ENCODE data around the gene PLEKHA7.
"Not testable (repeated sequence)": the region's sequence is repeated elsewhere in the genome, so short reads cannot be mapped to it uniquely, and the experiment has no call there.

The PLEKHA7 gene, protein sequence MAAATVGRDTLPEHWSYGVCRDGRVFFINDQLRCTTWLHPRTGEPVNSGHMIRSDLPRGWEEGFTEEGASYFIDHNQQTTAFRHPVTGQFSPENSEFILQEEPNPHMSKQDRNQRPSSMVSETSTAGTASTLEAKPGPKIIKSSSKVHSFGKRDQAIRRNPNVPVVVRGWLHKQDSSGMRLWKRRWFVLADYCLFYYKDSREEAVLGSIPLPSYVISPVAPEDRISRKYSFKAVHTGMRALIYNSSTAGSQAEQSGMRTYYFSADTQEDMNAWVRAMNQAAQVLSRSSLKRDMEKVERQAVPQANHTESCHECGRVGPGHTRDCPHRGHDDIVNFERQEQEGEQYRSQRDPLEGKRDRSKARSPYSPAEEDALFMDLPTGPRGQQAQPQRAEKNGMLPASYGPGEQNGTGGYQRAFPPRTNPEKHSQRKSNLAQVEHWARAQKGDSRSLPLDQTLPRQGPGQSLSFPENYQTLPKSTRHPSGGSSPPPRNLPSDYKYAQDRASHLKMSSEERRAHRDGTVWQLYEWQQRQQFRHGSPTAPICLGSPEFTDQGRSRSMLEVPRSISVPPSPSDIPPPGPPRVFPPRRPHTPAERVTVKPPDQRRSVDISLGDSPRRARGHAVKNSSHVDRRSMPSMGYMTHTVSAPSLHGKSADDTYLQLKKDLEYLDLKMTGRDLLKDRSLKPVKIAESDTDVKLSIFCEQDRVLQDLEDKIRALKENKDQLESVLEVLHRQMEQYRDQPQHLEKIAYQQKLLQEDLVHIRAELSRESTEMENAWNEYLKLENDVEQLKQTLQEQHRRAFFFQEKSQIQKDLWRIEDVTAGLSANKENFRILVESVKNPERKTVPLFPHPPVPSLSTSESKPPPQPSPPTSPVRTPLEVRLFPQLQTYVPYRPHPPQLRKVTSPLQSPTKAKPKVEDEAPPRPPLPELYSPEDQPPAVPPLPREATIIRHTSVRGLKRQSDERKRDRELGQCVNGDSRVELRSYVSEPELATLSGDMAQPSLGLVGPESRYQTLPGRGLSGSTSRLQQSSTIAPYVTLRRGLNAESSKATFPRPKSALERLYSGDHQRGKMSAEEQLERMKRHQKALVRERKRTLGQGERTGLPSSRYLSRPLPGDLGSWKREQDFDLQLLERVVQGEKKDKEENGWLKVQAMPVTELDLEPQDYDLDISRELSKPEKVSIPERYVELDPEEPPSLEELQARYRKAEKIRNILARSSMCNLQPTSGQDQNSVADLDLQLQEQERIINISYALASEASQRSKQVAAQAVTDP

DNA sequence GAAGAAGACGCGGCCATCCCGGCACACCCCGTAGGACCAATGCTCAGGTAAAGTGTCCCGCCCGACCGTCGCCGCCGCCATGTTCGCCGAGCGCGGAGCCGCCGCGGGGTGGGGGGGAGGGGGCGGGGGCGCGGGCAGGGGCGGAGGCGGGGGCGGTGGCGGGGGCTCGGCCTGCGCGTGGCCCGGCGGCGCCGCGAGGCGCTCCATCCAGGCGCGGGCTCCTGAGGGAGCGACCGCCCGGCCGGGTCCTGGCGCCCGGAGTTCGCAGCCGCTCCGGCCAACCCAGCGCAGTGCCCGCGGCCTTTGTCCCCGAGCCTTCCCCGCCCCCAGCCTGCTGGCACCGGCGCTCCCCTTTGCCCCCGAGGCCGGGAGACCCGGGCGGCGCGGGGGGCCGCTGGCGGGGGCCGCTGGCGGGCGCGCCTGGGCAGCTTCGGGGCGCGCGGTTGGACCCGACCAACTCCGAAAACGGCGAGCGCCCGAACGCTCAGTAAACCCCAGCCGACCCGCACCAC lies at the start of gene PLEKHA7:
TSS of gene PLEKHA7 (minus strand) at position 94 of the 512 bp plus-strand sequence. CDS start at position 81, 13 bp downstream.
- no peak for DNase-seq (ENCODE audit: low read depth)

DNA sequence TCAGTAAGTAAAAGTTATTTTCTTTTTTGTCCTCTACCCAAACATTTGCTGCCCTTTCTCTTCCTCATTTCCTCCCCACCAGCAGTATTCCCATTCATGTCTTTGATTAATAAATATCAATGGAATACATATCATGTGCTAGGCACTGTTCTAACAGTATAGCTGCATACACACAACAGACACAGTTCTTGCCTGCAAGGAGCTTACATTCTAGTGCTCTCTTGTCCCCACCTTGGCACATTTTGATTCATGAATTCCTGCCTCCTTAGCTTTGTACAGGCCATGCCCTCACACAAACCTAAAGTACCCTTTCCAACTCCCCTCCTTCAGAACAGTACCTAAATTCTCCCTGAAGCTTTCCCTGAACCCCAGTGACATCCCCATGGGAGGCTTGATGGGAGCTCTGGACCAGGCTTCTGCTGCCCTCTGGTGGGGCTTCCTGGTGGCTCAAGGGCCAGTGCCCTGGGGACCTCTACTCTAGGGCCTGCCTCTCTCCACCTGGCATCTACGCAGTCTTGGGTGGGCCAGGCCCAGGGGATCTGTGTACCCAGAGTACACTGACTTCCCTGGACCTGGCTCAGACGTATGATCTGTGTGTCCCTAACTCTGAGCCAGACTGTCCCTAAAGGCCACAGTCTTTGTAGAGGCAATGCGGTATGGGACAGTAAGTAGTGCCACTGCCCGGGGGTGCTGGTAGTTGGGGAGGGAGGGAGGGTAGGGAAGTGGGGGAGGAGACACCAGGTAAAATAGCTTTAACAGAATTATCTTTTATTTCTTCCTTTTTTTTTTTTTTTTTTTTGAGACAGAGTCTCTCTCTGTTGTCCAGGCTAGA lies 49.2 kb upstream of the PLEKHA7 start:
- peak; percentile 16 for DNase-seq (ENCODE audit: low read depth)

DNA sequence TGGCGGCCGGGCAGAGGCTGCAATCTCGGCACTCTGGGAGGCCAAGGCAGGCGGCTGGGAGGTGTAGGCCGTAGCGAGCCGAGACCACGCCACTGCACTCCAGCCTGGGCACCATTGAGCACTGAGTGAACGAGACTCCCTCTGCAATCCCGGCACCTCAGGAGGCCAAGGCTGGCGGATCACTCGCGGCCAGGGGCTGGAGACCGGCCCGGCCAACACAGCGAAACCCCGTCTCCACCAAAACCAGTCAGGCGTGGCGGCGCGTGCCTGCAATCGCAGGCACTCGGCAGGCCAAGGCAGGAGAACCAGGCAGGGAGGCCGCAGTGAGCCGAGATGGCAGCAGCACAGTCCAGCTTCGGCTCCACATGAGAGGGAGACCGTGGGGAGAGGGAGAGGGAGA lies 36.9 kb upstream of the PLEKHA7 start:
- not testable (repeated sequence) for DNase-seq (ENCODE audit: low read depth)

DNA sequence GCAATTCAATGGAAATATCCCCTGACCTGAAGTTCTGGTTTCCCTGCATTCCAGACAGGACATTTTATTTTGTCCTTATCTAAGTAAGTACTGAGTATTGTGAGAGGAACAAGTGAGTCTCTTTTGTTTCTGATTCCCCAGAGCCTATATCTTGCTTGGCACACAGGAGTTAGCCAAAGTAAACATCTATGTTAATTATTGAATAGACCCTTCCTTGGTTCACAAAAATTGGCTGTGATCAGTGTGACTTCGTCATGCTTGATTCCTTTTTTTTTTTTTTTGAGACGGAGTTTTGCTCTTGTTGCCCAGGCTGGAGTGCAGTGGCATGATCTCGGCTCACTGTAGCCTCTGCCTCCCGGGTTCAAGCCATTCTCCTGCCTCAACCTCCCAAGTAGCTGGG lies 34.3 kb upstream of the PLEKHA7 start:
- DNase-seq (ENCODE audit: low read depth) = not testable (repeated sequence)

DNA sequence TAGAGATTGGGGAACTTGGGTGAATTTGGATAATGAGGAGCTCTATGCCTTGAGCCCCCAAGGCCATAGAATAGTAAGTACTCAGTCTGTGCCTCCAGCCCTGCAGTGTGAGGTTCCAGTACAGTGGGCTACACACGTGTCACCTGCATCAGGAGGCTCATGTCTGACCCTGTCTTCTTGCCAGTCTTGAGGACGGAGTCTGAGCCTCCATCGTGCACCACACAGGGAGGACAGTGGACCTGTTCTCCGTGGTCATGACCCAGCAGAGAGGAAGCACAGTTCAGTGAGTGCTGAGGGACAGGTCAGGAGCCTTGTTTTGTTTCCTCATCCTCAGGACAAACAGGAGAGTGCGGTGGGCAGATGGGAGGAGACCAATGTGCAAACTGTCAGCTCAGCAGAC lies 32.5 kb upstream of the PLEKHA7 start:
- no peak for DNase-seq (ENCODE audit: low read depth)

DNA sequence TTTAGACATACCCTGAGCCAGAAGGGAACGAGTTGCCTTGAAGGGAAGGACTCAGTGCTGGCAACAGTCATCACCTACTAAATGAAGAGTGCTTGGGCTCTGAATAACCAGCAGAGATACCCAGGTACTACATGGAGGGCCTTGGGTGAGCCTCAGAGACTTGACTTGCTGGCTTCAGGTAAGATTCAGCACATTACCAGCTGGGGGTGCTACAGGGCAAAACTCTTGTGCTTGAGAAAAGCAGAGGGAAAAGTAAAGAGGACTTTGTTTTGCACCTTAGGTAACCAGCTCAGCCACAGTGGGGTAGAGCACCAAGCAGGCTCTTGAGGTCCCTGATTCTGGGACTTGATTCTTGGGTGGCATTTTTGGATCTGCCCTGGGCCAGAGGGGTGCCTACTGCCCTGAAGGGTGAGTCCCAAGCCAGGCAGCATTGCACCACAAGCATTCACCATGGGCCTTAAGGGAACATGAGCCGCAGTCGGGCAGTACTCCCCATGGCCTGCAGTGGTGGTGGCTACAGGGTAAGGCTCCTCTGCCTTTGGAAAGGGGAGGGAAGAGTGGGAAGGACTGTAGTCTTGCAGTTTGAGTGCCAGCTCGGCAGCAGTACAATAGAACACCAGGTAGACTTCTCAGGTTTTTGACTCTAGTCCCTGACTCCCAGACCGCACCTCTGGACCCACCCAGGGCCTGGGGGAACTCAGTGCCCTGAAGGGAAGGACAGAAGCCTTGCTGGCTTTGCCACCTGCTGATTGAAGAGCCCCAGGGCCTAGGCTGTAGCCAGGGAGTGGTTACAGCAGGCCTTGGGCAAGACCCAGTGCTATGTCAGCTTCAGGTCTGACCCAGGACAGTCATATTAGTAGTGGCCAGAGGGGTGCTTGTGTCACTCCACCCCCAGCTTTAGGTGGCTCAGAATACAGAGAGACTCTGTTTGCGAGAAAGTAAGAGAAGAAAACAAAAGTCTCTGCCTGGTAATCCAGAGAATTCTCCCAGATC lies 22.7 kb upstream of the PLEKHA7 start:
- no peak for DNase-seq (ENCODE audit: low read depth)

DNA sequence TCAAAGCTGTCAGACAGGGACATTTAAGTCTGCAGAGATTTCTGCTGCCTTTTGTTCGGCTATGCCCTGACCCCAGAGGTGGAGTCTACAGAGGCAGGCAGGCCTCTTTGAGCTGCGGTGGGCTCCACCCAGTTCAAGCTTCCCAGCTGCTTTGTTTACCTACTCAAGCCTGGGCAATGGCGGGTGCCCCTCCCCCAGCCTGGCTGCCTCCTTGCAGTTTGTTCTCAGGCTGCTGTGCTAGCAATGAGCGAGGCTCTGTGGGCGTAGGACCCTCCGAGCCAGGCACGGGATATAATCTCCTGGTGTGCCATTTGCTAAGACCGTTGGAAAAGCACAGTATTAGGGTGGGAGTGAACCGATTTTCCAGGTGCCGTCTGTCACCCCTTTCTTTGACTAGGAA lies 19.8 kb upstream of the PLEKHA7 start:
- DNase-seq (ENCODE audit: low read depth) = not testable (repeated sequence)

DNA sequence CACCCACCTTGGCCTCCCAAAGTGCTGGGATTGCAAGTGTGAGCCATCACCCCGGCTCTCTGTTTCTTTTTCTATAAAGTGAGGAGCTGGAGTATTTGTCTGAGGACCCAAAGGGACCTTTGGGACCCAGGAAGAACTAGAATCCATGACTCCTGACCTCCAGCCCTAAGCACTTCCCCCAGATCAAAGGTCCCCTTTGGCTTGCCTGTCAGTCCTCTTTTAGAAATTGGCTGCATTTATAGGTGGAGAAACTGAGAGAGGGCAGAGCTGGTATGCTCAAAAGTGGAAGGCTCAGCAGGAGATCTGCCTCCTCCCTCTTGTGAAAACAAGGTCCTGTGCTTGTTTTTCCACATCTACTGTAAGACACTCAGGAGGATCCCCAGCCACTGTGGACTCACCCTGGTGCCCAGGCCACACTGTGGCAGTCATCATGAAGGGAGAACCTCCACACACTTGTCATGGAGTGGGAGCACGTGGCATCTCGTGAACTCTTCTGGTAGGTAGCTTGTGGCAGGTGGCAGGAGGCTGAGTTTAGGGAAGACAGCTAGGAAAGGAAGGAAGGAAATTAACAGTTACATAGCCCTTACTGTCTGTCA lies 12.4 kb upstream of the PLEKHA7 start:
- DNase-seq (ENCODE audit: low read depth) = no peak

DNA sequence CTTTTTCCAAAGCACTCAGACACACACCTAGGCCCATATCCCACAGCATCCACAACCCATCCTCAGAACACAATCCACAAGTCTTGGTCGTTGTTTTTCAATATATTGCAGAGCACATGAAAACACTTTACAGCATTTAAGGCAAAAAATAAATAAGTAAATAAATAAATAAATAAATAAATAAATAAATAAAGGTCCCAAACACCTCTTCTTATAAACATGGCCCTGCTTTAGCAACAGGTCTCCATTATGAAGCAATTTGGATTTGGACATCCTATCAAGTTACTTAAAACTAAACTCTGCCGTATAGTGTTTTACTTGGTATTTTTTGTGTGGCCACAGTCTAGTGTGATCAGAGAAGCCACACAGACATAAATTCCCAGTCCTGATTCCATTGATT lies 10.7 kb upstream of the PLEKHA7 start:
- DNase-seq (ENCODE audit: low read depth) = no peak

DNA sequence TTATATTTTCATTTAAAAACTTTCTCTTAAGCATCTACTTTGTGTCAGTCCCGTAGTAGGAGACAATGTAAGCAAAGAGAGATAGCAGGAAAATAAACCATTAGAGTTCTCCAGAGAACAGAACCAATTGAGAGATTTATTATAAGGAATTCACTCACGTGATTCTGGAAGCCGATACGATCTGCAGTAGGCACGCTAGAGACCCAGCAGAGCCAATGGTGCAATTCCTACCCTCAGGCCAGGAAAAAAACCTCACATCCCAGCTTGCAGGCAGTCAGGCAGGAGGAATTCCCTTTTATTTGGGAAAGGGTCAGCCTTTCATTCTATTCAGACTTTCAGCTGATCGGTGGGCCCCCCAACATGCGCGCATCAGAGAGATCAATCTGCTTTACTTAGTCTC lies 7.3 kb upstream of the PLEKHA7 start:
- no peak for DNase-seq (ENCODE audit: low read depth)

DNA sequence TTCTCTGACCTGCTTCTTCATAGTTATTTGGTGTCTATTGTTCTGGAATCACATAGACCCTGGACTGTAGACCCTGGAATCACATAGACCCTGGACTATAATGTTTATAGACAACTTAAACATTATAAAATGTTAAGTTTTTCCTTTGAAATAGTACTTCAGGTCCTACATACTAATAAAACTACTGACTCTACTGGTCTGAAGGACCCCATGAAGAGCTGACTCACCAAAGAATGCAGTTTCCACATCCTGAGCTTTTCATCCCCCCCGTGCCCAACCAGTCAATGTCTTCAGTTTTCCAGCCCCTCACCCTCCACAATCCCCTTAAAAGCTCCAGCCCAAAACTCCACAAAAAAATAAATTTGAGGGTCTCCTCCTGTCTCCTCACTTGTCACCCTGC lies 6.6 kb upstream of the PLEKHA7 start:
- no peak for DNase-seq (ENCODE audit: low read depth)

DNA sequence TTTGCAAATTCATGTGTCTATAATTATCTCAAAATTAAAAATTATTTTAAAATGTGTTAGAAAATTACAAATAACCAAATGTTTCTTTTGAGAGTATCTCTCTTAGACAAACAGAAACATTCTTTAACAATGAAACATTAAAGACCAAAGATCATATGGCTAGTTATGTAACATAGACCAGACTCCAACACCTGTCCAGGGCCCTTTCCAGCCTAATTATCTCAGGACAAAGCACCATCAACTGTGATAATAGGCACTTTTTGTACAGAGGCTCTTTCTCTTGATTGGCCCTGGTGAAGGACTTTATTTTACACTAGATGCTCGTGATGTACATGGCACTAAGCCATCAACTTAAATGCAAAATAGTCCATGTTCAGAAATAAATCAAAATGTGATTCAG lies 5.0 kb upstream of the PLEKHA7 start:
- DNase-seq (ENCODE audit: low read depth) = no peak

DNA sequence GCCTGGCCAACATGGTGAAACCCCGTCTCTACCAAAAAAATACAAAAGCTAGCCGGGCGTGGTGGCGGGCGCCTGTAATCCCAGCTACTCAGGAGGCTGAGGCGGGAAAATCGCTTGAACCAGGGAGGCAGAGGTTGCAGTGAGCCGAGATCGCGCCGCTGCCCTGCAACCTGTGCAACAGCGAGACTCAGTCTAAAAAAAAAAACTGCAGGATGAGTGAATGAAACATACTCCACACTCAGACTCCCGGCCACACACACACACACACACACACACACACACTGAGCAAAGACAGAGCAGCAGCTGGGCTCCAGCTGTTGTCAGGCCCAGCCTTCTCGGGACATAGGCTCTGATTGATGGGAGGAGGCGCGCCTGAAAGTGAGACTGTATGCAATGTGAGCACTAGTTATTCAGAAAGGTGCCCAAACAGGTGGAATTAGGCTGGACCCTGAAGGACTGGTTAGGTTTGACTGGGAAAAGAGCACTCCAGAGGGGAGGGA lies 1.5 kb upstream of the PLEKHA7 start:
- DNase-seq (ENCODE audit: low read depth) = no peak

DNA sequence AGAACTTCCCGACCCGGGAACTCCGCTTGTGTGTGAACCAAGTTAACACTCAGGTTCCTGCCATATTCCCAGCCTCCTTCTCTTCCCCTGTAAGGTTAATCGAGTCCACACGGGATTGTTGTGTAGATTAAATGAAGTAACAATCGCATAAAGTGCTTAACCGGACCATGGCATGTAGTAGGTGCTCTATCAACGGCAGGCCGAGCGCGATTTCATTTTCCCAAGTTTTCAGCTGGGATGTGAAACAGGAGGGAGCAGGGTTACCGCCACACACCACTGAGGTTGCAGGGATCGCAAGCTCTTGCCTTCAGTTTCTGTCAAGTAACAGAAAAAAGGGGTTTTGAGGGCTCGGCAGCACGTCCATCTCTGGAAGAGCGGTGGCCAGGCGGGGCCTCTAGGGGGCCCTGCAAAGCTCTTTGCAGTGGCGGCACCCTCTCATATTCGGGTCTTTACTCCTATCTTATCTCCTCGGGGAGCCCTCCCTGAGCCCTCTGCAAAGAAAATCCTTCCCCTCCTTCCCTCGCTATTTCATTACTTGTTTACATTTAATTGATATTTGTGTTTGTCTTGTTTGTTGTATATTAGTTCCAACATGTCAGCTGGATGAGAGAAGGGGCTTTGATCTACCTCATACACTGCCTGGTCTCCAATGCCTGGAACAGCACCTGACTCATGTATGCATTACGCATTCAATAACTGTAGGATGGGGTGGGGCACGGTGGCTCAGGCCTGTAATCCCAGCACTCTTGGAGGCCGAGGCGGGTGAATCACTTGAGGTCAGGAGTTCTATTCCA lies 816 bp upstream of the PLEKHA7 start:
- DNase-seq (ENCODE audit: low read depth) = no peak

DNA sequence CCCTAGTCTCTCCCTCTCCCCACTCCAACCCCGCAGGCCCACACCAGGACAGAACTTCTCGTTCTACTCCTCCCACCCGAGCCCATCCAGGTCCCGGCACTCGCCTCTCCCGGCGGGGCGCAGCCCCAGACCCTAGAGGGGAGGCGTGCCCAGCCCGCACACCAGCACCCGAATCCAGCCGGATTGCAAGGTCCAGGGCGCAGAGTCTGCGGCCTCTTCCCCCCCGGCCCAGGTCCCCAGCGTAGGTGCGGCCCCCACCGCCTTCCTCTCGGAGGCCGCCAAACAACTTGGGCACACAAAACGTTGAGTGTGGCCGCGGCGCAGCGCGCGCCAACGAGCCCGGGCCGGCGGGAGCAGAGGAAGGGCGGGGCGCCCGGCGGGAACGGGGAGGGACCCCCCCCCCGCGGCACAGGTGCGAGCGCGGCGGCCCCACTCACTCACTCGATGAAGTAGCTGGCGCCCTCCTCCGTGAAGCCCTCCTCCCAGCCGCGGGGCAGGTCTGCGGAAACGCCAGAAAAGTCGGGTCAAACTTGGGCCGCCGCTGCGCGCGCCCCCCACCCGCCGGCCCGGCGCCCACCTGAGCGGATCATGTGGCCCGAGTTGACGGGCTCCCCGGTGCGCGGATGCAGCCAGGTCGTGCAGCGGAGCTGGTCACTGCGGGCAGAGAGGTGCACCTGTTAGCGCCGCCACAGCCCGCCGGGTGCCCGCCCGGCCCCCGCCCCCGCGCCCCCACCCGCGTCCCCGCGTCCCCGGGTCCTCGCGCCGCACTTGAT lies 480 bp downstream of the PLEKHA7 start:
- no peak for DNase-seq (ENCODE audit: low read depth)

DNA sequence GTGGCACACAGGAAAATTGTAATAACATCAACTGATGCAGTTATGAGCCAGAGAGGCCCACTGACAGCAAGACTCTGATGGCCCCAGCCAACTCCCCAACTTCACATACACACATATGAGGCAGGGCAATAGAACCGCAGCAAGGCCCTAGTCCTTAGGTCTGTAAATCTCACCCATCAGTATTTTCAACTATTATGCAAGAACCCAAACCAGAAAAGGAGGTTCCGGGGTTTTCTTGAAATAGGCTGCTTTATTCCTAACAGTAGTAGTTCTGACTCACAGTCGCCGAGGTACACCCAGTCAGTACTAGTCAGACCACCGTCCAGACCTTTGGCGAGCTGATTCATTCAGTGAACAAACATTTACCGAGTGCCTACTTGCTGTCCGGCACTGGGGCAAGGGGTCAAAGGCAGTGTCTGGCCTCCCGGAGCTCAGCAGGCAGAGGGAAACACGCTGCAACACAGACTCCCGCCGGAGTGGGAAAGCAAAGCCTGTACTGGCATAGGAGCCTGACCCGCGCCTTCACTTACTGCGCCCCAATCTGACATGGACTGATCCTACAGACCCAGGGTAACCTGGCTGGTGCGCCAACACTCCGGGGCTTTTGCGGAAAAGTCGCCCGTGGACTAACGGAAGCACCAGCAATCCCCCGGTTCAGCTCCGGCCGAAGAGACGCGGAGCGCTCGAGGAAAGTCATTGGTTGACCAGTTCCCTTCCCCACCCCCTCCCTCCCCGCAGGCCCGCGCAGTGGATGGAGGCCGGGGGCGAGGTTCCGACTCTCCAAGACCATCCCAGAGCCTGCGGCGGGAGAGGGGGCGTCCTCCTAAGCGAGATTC lies 1.3 kb downstream of the PLEKHA7 start:
- DNase-seq (ENCODE audit: low read depth) = peak; percentile 20

DNA sequence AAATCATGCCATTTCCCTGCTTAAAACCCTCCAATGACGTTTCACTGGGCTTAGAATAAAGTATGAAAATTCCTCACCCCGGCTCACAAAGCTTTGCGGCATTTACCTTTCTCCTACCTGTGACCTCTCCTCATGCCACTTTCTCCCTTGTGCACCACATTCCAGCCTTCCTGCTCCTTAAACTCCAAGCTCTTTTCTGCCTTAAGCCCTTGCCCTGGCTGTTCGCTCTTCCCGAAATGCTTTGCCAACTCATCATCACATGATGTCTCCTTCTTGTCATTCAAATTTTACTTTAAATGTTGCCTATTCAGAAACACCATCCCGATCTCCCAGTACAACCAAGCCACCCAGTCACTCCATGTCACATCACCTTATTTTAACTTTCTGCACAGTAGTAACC lies 2.0 kb downstream of the PLEKHA7 start:
- DNase-seq (ENCODE audit: low read depth) = no peak

All from fibroblast of gingiva (primary cell).